K562 (cell line): ENCODE data around the gene ATP6V0A1. TPM values are rescaled to one million over a fixed set of nuclear protein-coding genes. Genes with fewer than 3 reads are reported as not detected.

Experiments
- CBX1 ChIP-seq: sonication (generic); IDR thresholded peaks from 2 replicates; pipeline ENCODE4 v1.6.1; 2016; ENCODE audit warnings: antibody characterized with exemption, low read depth, mild to moderate bottlenecking
- CHD1 ChIP-seq: fragments of 200-600 bp; sonication (generic); IDR thresholded peaks from one replicate; pipeline ENCODE4 v1.6.1; 2012; ENCODE audit warnings: mild to moderate bottlenecking, moderate library complexity, low read length, inconsistent platforms
- EGR1 ChIP-seq: fragments of 450-650 bp; conservative IDR thresholded peaks from 2 replicates; pipeline ENCODE4 v1.6.1; 2017; ENCODE audit warnings: mild to moderate bottlenecking
- ETV1 ChIP-seq: fragments of 450-650 bp; conservative IDR thresholded peaks from 2 replicates; pipeline ENCODE4 v1.6.1; 2016; ENCODE audit warnings: missing genetic modification characterization, control low read depth, low read depth, missing compliant biosample characterization
- ETV6 ChIP-seq, 3 experiments: fragments of 150-350 bp in 1 of 3; sonication (generic) in 1 of 3; formaldehyde crosslinking in 1 of 3; IDR thresholded peaks; 2 replicates each; pipeline versions ENCODE4 v1.6.1 to v1.8.0; 2014 to 2022; ENCODE audit warnings: borderline replicate concordance in 2 of 3, low read depth in 2 of 3, antibody characterized with exemption in 1 of 3, low read length in 1 of 3, mild to moderate bottlenecking in 1 of 3, missing genetic modification reagents in 1 of 3
- MCM7 ChIP-seq, 2 experiments: fragments of 450-650 bp; IDR thresholded peaks; 2 replicates each; pipeline ENCODE4 v1.6.1; 2016 to 2018
- NCOA4 ChIP-seq: fragments of 450-650 bp; IDR thresholded peaks from 2 replicates; pipeline ENCODE4 v1.6.1; 2018; ENCODE audit warnings: mild to moderate bottlenecking; ENCODE audit not compliant: partially characterized antibody
- NFE2L1 ChIP-seq: fragments of 450-650 bp; IDR thresholded peaks from 2 replicates; pipeline ENCODE4 v1.6.1; 2016; ENCODE audit warnings: missing genetic modification characterization, low read depth, mild to moderate bottlenecking, missing compliant biosample characterization, moderate library complexity, borderline replicate concordance
- POLR2B ChIP-seq: fragments of 450-650 bp; IDR thresholded peaks from 2 replicates; pipeline ENCODE4 v1.6.1; 2018; ENCODE audit warnings: low read depth; ENCODE audit not compliant: partially characterized antibody
- RAD51 ChIP-seq: fragments of 450-650 bp; IDR thresholded peaks from 2 replicates; pipeline ENCODE4 v1.7.1; 2016; ENCODE audit warnings: low read depth, mild to moderate bottlenecking, borderline replicate concordance
- RFX1 ChIP-seq: fragments of 450-650 bp; IDR thresholded peaks from 2 replicates; pipeline ENCODE4 v1.6.1; 2016; ENCODE audit warnings: mild to moderate bottlenecking, moderate library complexity
- TCF7 ChIP-seq: sonication (generic); IDR thresholded peaks from 2 replicates; pipeline ENCODE4 v1.6.1; 2016; ENCODE audit warnings: antibody characterized with exemption, borderline replicate concordance
- TCFL5 ChIP-seq: fragments of 250-450 bp; sonication (Bioruptor Pico); conservative IDR thresholded peaks from 2 replicates; pipeline ENCODE4 v1.6.1; 2021; ENCODE audit warnings: mild to moderate bottlenecking, moderate library complexity, matching md5 sums
- ZNF197 ChIP-seq: fragments of 200-800 bp; sonication (Bioruptor generic); IDR thresholded peaks from 2 replicates; pipeline ENCODE4 v1.6.1; 2016; ENCODE audit warnings: low read depth, missing genetic modification characterization, missing compliant biosample characterization
- ZNF232 ChIP-seq: sonication (generic); formaldehyde crosslinking; IDR thresholded peaks from 2 replicates; pipeline ENCODE4 v1.8.0; 2022; ENCODE audit warnings: mild to moderate bottlenecking, missing genetic modification reagents
- ZNF75A ChIP-seq: fragments of 450-650 bp; formaldehyde crosslinking; IDR thresholded peaks from 2 replicates; pipeline ENCODE4 v1.4.0; 2020; ENCODE audit warnings: mild to moderate bottlenecking
- ZNF764 ChIP-seq: fragments of 250-450 bp; sonication (Bioruptor Pico); IDR thresholded peaks from 2 replicates; pipeline ENCODE4 v1.4.0; 2020; ENCODE audit warnings: low read depth, mild to moderate bottlenecking, moderate library complexity
- ZNF780A ChIP-seq: fragments of 250-450 bp; sonication (Bioruptor Pico); IDR thresholded peaks from 2 replicates; pipeline ENCODE4 v1.5.0; 2021; ENCODE audit warnings: mild to moderate bottlenecking
- polyA plus RNA-seq, 8 experiments: library from polyadenylated mRNA; depleted of rRNA in 4 of 8; stranded (reverse) in 5 of 8; unstranded in 3 of 8; fragments of >200 nt; fragmentation: Nextera tagmentation in 2 of 8; fragmentation: Illumina TruSeq in 1 of 8; extraction: Ambion mirVana in 2 of 8; extraction: Trizol in 1 of 8; gene quantifications; 2 replicates each; pipeline versions ENCODE4 v1.2.1 to v1.2.3, GENCODE V29; 2011 to 2014; ENCODE audit warnings: inconsistent platforms in 1 of 8, missing spikeins in 1 of 8
- total RNA-seq, 7 experiments: library from RNA; depleted of rRNA in 6 of 7; stranded (reverse); fragments of >200 nt in 6 of 7; fragmentation: Illumina TruSeq in 2 of 7; extraction: Trizol in 2 of 7; gene quantifications; 2 replicates each; pipeline versions ENCODE4 v1.2.1 to v1.2.3, GENCODE V29; 2011 to 2021; ENCODE audit warnings: low replicate concordance in 1 of 7
- TF ChIP-seq, protein P1 (sequence below): sonication (generic); formaldehyde crosslinking; IDR thresholded peaks from 2 replicates; pipeline ENCODE4 v1.8.1; 2023; ENCODE audit warnings: mild to moderate bottlenecking, missing genetic modification reagents
- TF ChIP-seq, protein P2 (sequence below): sonication (generic); formaldehyde crosslinking; IDR thresholded peaks from 2 replicates; pipeline ENCODE4 v1.8.0; 2022; ENCODE audit warnings: mild to moderate bottlenecking, missing genetic modification reagents

The ATP6V0A1 gene
- total and polyA plus RNA-seq, 9 of the 15 experiments (the other 6 are each of a cell fraction or from before 2014, with no cell fraction given) = 11.8 to 158 (median 75.5) TPM

DNA sequence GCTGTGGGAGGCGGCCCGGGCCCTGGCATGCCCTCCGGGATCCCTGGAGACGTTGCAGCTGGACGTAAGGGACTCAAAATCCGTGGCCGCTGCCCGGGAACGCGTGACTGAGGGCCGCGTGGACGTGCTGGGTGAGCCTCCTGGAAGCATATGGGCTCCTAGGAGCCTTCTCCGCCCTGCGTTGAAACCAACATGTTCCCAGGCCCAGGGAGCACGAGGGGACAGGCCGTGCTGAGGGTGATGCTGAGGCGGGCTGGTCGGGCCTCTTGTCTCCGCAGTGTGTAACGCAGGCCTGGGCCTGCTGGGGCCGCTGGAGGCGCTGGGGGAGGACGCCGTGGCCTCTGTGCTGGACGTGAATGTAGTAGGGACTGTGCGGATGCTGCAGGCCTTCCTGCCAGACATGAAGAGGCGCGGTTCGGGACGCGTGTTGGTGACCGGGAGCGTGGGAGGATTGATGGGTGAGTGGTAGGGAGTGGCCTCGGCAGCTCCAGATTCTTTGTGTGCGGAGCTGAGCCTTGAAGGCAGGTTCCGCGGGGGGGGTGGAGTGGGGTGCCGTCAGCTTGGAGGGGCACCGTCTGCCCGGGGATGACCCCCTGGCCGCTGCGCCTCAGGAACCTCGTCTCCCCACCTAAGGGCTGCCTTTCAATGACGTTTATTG lies 94.6 kb downstream of the ATP6V0A1 start (continued):
- TF ChIP-seq ETV6 (IDR thresholded peaks at IDR 0.05; ENCODE audit: borderline replicate concordance in 1 of 2, low read depth in 2 of 2, low read length in 1 of 2) (no peak), ETV6 (CRISPR knock-in tag; IDR thresholded peaks at IDR 0.05; ENCODE audit: borderline replicate concordance) (no peak), NCOA4 (no peak), TCF7 (no peak), ZNF764 (no peak), ETV1 (tag) (0 out of 2 replicates have a peak, but pooled peaks have one; percentile 34), MCM7 (IDR thresholded peaks at IDR 0.05) (no peak), NFE2L1 (tag) (no peak), ZNF232 (CRISPR knock-in tag) (no peak), ZNF75A (CRISPR knock-in tag) (no peak), POLR2B (peak; percentile 29), EGR1 (peak; percentile 97), TCFL5 (no peak), ZNF780A (no peak), ZNF197 (CRISPR knock-in tag) (no peak), CBX1 (peak; percentile 57; the same call in 1 of the 2 replicates), RAD51 (no peak), RFX1 (no peak), CHD1 (no peak)
- TF ChIP-seq, protein P1, sequence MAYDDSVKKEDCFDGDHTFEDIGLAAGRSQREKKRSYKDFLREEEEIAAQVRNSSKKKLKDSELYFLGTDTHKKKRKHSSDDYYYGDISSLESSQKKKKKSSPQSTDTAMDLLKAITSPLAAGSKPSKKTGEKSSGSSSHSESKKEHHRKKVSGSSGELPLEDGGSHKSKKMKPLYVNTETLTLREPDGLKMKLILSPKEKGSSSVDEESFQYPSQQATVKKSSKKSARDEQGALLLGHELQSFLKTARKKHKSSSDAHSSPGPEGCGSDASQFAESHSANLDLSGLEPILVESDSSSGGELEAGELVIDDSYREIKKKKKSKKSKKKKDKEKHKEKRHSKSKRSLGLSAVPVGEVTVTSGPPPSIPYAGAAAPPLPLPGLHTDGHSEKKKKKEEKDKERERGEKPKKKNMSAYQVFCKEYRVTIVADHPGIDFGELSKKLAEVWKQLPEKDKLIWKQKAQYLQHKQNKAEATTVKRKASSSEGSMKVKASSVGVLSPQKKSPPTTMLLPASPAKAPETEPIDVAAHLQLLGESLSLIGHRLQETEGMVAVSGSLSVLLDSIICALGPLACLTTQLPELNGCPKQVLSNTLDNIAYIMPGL (CRISPR knock-in tag) = no peak
- TF ChIP-seq, protein P2, sequence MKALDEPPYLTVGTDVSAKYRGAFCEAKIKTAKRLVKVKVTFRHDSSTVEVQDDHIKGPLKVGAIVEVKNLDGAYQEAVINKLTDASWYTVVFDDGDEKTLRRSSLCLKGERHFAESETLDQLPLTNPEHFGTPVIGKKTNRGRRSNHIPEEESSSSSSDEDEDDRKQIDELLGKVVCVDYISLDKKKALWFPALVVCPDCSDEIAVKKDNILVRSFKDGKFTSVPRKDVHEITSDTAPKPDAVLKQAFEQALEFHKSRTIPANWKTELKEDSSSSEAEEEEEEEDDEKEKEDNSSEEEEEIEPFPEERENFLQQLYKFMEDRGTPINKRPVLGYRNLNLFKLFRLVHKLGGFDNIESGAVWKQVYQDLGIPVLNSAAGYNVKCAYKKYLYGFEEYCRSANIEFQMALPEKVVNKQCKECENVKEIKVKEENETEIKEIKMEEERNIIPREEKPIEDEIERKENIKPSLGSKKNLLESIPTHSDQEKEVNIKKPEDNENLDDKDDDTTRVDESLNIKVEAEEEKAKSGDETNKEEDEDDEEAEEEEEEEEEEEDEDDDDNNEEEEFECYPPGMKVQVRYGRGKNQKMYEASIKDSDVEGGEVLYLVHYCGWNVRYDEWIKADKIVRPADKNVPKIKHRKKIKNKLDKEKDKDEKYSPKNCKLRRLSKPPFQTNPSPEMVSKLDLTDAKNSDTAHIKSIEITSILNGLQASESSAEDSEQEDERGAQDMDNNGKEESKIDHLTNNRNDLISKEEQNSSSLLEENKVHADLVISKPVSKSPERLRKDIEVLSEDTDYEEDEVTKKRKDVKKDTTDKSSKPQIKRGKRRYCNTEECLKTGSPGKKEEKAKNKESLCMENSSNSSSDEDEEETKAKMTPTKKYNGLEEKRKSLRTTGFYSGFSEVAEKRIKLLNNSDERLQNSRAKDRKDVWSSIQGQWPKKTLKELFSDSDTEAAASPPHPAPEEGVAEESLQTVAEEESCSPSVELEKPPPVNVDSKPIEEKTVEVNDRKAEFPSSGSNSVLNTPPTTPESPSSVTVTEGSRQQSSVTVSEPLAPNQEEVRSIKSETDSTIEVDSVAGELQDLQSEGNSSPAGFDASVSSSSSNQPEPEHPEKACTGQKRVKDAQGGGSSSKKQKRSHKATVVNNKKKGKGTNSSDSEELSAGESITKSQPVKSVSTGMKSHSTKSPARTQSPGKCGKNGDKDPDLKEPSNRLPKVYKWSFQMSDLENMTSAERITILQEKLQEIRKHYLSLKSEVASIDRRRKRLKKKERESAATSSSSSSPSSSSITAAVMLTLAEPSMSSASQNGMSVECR (CRISPR knock-in tag) = peak; percentile 83
